ENCODE measurements around the gene HSPBP1.

- TF ChIP-seq HMGXB4 (CRISPR knock-in tag; IDR thresholded peaks at IDR 0.05) = no peak
- TF ChIP-seq CTCF (IDR thresholded peaks at IDR 0.05) = no peak
Observed at GRCh38 chr19:55269299-55269698, 10.6 kb downstream of the HSPBP1 start.
